ENCODE measurements around the gene SLC35F6. TPM values are rescaled to one million over a fixed set of nuclear protein-coding genes. Genes with fewer than 3 reads are reported as not detected.
A peak's percentile ranks its signal among the peaks of the same experiment; 100 is the strongest.

The SLC35F6 gene
- polyA plus RNA-seq, 1 donor (not counting 4 experiments of a cell fraction or from before 2014, with no cell fraction given): 25.7 TPM

- TF ChIP-seq EZH2 (IDR thresholded peaks at IDR 0.05; ENCODE audit: low read length): no peak
- TF ChIP-seq CTCF (optimal IDR thresholded peaks at IDR 0.05 in 1 of 3, IDR thresholded peaks at IDR 0.05 in 1 of 3, conservative IDR thresholded peaks at IDR 0.05 in 1 of 3; ENCODE audit: extremely low read depth in 1 of 3, insufficient read depth in 2 of 3, low read length in 3 of 3): no peak
- FAIRE-seq (no peak), DNase-seq (ENCODE audit: low read depth, low spot score) (no peak)
- no peaks in the 10 kb centered on the region for H3K9me3 ChIP-seq (ENCODE audit: control insufficient read depth, low read depth, low read length)
- H3K9me1 ChIP-seq (ENCODE audit: control insufficient read depth, extremely low read depth, insufficient read depth, low read length): peaks cover 7% of the 10 kb centered on the region
- H4K20me1 ChIP-seq (ENCODE audit: control insufficient read depth, extremely low read depth, insufficient read depth, low read length): peaks cover 10% of the 10 kb centered on the region
- peaks cover 67% of the 10 kb centered on the region for H3K79me2 ChIP-seq (ENCODE audit: control insufficient read depth, insufficient read depth, low read length)
- peak overlapping the region; percentile 17 for H3K27ac ChIP-seq (ENCODE audit: control insufficient read depth, insufficient read depth, low read length)
- H3K4me1 ChIP-seq (ENCODE audit: control insufficient read depth, extremely low read depth, insufficient read depth, low read length): peaks cover 63% of the 10 kb centered on the region
- no peak overlapping the region for H2AFZ ChIP-seq (ENCODE audit: control insufficient read depth, low read length)
- no peak overlapping the region for H3K4me3 ChIP-seq (ENCODE audit: control insufficient read depth in 2 of 3, extremely low read depth in 1 of 3, insufficient read depth in 2 of 3, low read depth in 1 of 3, low read length in 3 of 3)
- peaks cover 2 to 6% of the 10 kb centered on the region in 2 experiments for H3K36me3 ChIP-seq (ENCODE audit: control insufficient read depth in 2 of 2, extremely low read depth in 1 of 2, insufficient read depth in 2 of 2, low read length in 2 of 2)
- H3K27me3 ChIP-seq (ENCODE audit: control insufficient read depth, extremely low read depth, insufficient read depth, low read length): no peaks in the 10 kb centered on the region
- peak overlapping the region; percentile 34 for H3K9ac ChIP-seq (ENCODE audit: control insufficient read depth, extremely low read depth, insufficient read depth, low read length)
- H3K4me2 ChIP-seq (ENCODE audit: control insufficient read depth, extremely low read depth, insufficient read depth, low read depth, low read length): peak overlapping the region; percentile 64
- dilution Hi-C loops (cut with MboI; ENCODE audit: extremely low pct_ligation_motif_present, low sequenced_read_pairs): no loop called here
Observed at GRCh38 chr2:26767129-26767528, 3.0 kb downstream of the SLC35F6 start.

GRCh38 chr2:26767894-26768487 lies 3.9 kb downstream of the SLC35F6 start:
- FAIRE-seq (no peak), DNase-seq (ENCODE audit: low read depth, low spot score) (no peak)
- peaks cover 7% of the 10 kb centered on the region for H3K9me1 ChIP-seq (ENCODE audit: control insufficient read depth, extremely low read depth, insufficient read depth, low read length)
- H3K27ac ChIP-seq (ENCODE audit: control insufficient read depth, insufficient read depth, low read length): no peak overlapping the region
- dilution Hi-C loops (cut with MboI; ENCODE audit: extremely low pct_ligation_motif_present, low sequenced_read_pairs): no loop called here
- H3K4me2 ChIP-seq (ENCODE audit: control insufficient read depth, extremely low read depth, insufficient read depth, low read depth, low read length): no peak overlapping the region
- no peaks in the 10 kb centered on the region for H3K27me3 ChIP-seq (ENCODE audit: control insufficient read depth, extremely low read depth, insufficient read depth, low read length)
- TF ChIP-seq EZH2 (IDR thresholded peaks at IDR 0.05; ENCODE audit: low read length) (no peak), CTCF (optimal IDR thresholded peaks at IDR 0.05 in 1 of 3, IDR thresholded peaks at IDR 0.05 in 1 of 3, conservative IDR thresholded peaks at IDR 0.05 in 1 of 3; ENCODE audit: extremely low read depth in 1 of 3, insufficient read depth in 2 of 3, low read length in 3 of 3) (no peak)
- H3K4me3 ChIP-seq (ENCODE audit: control insufficient read depth in 2 of 3, extremely low read depth in 1 of 3, insufficient read depth in 2 of 3, low read depth in 1 of 3, low read length in 3 of 3): no peak overlapping the region
- peaks cover 69% of the 10 kb centered on the region for H3K4me1 ChIP-seq (ENCODE audit: control insufficient read depth, extremely low read depth, insufficient read depth, low read length)
- H3K9me3 ChIP-seq (ENCODE audit: control insufficient read depth, low read depth, low read length): no peaks in the 10 kb centered on the region
- peaks cover 10% of the 10 kb centered on the region for H4K20me1 ChIP-seq (ENCODE audit: control insufficient read depth, extremely low read depth, insufficient read depth, low read length)
- H3K79me2 ChIP-seq (ENCODE audit: control insufficient read depth, insufficient read depth, low read length): peaks cover 75% of the 10 kb centered on the region
- H3K9ac ChIP-seq (ENCODE audit: control insufficient read depth, extremely low read depth, insufficient read depth, low read length): no peak overlapping the region
- H2AFZ ChIP-seq (ENCODE audit: control insufficient read depth, low read length): no peak overlapping the region
- peaks cover 2 to 6% of the 10 kb centered on the region in 2 experiments for H3K36me3 ChIP-seq (ENCODE audit: control insufficient read depth in 2 of 2, extremely low read depth in 1 of 2, insufficient read depth in 2 of 2, low read length in 2 of 2)

All from keratinocyte (primary cell).